Measurements from ENCODE around the gene VPS39. TPM values are rescaled to one million over a fixed set of nuclear protein-coding genes. Genes with fewer than 3 reads are reported as not detected.

The VPS39 gene
- total RNA-seq, 1 donor from 2014 or later = 58.0 TPM

DNA sequence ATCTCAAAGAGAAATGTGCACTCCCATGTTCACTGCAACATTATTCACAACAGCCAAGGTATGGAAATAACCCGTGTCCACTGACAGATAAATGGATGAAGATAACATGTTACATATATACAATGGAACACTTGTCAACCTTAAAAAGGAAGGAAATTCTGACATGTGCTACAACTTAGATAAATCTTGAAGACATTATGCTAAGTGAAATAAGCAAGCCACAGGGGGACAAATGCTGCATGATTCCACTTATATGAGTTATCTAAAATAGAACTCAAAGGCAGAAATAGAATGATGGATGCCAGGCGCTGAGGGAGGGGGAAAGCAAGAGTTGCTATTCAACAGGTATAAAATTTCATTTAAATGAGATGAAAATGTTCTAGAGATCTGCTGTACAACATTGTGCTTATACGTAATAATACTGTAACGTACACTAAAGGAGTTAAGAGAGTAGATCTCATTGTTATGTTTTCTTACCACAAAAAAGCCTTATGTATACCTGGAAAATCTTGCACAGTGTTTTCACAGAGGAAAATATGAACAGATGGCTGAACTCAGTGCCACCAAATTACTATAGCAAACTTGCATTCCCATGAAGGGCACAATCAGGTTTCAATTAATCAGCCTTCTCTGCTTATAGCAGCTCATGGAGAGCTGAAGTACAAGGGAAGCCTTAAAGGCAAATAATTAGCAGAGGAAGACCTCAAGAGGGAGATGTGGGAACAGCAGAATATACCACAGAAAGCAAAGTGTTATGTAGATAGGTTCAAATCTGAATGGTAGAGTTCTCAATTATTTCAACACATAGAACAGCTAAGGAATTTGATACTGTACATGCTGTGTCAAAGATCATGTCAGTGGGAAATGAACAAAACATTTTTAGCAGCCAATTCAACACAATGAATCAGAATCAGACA lies 8.1 kb upstream of the VPS39 start:
- no peak for DNase-seq
- Mint-ChIP-seq H3K9me3 (no peaks in the 10 kb centered on the region), H3K27ac (peak overlapping the region; percentile 16), H3K36me3 (ENCODE audit: low read depth) (peaks cover 41% of the 10 kb centered on the region), H3K27me3 (no peaks in the 10 kb centered on the region), H3K4me1 (peaks cover 7% of the 10 kb centered on the region), H3K4me3 (no peak overlapping the region)
- intact Hi-C loops (cut with micrococcal nuclease) = no loop called here

DNA sequence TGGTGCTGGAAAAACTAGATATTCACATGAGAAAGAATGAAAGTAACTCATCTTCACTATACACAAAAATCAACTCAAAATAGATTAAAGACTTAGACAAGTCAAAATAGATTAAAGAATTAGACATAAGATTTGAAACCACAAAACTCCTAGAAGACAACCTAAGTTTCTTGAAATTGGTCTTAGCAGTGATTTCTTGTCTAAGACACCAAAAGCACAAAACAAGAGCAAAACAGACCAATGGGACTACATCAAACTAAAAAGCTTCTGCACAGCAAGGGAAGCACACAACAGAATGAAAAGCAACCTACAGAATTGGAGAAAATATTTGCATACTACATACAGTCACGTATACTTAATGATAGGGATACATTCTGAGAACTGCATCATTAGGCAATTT lies 6.5 kb upstream of the VPS39 start:
- intact Hi-C loops (cut with micrococcal nuclease) = no loop called here
- Mint-ChIP-seq H3K36me3 (ENCODE audit: low read depth) (peaks cover 45% of the 10 kb centered on the region), H3K4me1 (peaks cover 7% of the 10 kb centered on the region), H3K27ac (no peak overlapping the region), H3K27me3 (no peaks in the 10 kb centered on the region), H3K4me3 (no peak overlapping the region), H3K9me3 (no peaks in the 10 kb centered on the region)
- DNase-seq = no peak

DNA sequence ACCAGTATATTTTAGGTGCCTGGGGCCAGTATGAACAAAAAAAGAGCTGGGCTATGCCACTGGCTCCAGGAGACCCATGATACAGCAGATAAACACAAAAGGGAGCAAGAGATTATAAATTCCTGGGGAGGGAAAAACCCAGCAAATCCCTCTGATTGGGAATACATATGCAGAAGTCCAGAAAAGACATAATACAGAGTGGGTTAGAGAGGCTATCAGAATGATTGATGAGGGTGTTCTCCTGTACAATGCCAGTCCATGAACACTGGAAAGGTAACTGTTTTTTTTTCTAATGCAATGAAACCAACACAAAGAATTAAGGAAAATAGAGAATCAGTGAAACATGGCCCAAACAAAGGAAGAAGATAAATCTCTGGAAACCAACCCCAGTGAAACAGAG lies 5.4 kb upstream of the VPS39 start:
- Mint-ChIP-seq H3K36me3 (ENCODE audit: low read depth) (peaks cover 41% of the 10 kb centered on the region), H3K27me3 (no peaks in the 10 kb centered on the region), H3K27ac (no peak overlapping the region), H3K9me3 (no peaks in the 10 kb centered on the region), H3K4me1 (peaks cover 9% of the 10 kb centered on the region), H3K4me3 (no peak overlapping the region)
- intact Hi-C loops (cut with micrococcal nuclease) = no loop called here
- no peak for DNase-seq

DNA sequence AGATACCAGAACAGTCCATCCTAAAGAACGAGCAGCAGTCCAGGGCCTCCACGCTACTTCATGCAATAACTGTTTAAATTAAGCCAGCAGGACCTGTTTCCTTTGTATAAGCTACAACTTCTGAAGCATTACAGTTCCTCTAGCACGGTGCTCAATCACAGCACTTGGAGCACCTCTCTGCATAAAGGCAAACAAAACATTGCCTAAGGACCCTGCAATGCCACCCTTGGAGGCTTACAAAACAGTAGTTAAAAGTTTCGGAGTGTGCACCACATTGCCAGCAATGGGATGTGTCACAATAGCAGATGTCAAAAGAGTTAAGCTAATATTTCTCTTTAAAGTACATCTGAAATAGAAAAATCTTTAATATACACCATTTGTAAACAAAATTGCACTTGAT lies 2.6 kb upstream of the VPS39 start:
- H3K36me3 Mint-ChIP-seq (ENCODE audit: low read depth) = peaks cover 39% of the 10 kb centered on the region
- no peak overlapping the region for H3K4me3 Mint-ChIP-seq
- no peak overlapping the region for H3K27ac Mint-ChIP-seq
- no peaks in the 10 kb centered on the region for H3K27me3 Mint-ChIP-seq
- intact Hi-C loops (cut with micrococcal nuclease) = no loop called here
- peaks cover 26% of the 10 kb centered on the region for H3K4me1 Mint-ChIP-seq
- DNase-seq = no peak
- no peaks in the 10 kb centered on the region for H3K9me3 Mint-ChIP-seq

DNA sequence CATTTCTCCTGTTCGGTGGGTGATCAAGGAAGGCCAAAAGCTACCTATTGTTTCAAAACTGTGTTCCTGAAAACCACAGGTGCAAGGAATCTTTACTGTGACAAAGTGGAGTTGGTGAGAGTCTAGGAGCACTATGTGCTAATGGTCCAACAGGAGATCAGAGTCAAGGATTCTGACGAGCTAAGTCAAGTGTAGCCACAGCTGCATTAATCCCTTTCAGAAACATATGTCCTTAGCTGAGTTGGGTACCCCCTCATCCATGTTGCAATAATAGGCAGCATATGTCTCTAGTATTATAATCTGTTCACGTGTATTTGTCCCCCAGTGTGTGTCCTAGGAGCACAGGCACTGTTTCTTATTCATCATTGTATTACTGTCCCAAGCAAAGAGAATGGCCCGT lies 1.7 kb downstream of the VPS39 start:
- no peaks in the 10 kb centered on the region for H3K27me3 Mint-ChIP-seq
- peak overlapping the region; percentile 3 for H3K27ac Mint-ChIP-seq
- intact Hi-C loops (cut with micrococcal nuclease) = loop anchor here (10.0 kb wide), 1 partner anchor 288 kb away; the partner anchor contains the start of genes SNAP23 and ZNF106
- no peak for DNase-seq
- peaks cover 32% of the 10 kb centered on the region for H3K4me1 Mint-ChIP-seq
- H3K36me3 Mint-ChIP-seq (ENCODE audit: low read depth) = peaks cover 43% of the 10 kb centered on the region
- peak overlapping the region; percentile 98 for H3K4me3 Mint-ChIP-seq
- H3K9me3 Mint-ChIP-seq = no peaks in the 10 kb centered on the region

DNA sequence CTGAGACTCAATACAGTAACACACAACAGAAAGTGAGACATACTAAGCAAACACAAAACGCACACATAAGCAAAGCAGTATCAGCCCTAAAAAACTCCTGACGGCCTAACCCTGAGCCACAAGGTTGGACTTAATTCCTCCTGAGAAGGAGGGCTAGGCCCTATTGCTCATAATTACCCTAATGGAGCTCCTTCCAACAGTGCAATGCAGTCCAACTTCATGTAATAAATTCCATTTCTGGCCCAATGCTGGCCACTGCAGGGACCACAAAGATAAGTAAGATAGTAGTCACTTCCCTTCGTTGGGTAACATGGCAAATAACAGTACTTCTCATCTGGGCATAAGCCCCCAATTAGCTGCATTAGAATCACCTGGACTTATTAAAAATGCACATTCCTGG lies 4.2 kb downstream of the VPS39 start:
- H3K27me3 Mint-ChIP-seq = no peaks in the 10 kb centered on the region
- no peaks in the 10 kb centered on the region for H3K9me3 Mint-ChIP-seq
- intact Hi-C loops (cut with micrococcal nuclease) = loop anchor here (10.0 kb wide), 1 partner anchor 291 kb away; the partner anchor contains the start of genes SNAP23 and ZNF106
- H3K4me3 Mint-ChIP-seq = no peak overlapping the region
- peaks cover 35% of the 10 kb centered on the region for H3K36me3 Mint-ChIP-seq (ENCODE audit: low read depth)
- H3K27ac Mint-ChIP-seq = no peak overlapping the region
- peaks cover 30% of the 10 kb centered on the region for H3K4me1 Mint-ChIP-seq
- no peak for DNase-seq

DNA sequence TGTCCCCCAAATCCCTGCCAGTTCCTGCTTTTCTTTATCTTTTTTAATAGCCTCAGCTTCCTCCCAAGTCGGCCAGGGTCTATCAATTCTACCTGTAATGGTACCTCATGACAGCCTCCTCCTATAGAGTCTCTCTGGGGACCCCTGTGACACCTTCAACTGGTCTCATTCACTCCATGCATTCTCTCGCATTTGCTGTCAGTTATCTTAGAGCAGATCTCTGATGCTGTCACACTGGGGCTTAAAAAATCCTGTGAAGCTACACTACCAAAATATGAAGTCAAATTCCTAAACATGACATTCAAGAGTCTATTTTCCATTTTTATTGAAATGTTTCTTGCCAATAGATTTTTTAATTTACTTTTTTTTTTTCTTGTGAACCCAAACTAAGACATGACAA lies 5.5 kb downstream of the VPS39 start:
- H3K27ac Mint-ChIP-seq = no peak overlapping the region
- intact Hi-C loops (cut with micrococcal nuclease) = loop anchor here (10.0 kb wide), 1 partner anchor 292 kb away; the partner anchor contains the start of genes SNAP23 and ZNF106
- H3K4me1 Mint-ChIP-seq = peaks cover 28% of the 10 kb centered on the region
- no peak for DNase-seq
- no peaks in the 10 kb centered on the region for H3K9me3 Mint-ChIP-seq
- H3K36me3 Mint-ChIP-seq (ENCODE audit: low read depth) = peaks cover 37% of the 10 kb centered on the region
- H3K27me3 Mint-ChIP-seq = no peaks in the 10 kb centered on the region
- no peak overlapping the region for H3K4me3 Mint-ChIP-seq

DNA sequence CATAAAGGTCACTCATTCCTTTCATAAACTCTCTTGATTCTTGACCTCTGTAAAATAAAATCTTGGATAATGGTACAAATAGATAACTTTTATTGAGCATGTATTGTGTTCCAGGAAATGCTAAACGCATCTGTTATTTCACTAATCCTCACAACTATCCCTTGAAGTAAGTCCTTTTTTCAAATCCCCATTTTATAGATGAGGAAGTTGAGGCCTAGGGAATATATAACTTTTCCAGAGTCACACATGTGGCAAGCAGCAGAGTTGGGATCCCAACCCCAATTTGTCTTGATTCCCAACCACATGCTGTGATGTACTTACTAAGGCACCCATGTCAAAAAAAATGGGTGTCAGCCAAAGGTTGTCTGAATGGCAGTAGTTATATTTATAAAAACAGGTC lies 6.3 kb downstream of the VPS39 start:
- Mint-ChIP-seq H3K36me3 (ENCODE audit: low read depth) (peaks cover 42% of the 10 kb centered on the region), H3K4me1 (peaks cover 20% of the 10 kb centered on the region), H3K4me3 (no peak overlapping the region), H3K27me3 (no peaks in the 10 kb centered on the region), H3K27ac (no peak overlapping the region), H3K9me3 (no peaks in the 10 kb centered on the region)
- intact Hi-C loops (cut with micrococcal nuclease) = loop anchor here (10.0 kb wide), 1 partner anchor 293 kb away; the partner anchor contains the start of genes SNAP23 and ZNF106
- no peak for DNase-seq

DNA sequence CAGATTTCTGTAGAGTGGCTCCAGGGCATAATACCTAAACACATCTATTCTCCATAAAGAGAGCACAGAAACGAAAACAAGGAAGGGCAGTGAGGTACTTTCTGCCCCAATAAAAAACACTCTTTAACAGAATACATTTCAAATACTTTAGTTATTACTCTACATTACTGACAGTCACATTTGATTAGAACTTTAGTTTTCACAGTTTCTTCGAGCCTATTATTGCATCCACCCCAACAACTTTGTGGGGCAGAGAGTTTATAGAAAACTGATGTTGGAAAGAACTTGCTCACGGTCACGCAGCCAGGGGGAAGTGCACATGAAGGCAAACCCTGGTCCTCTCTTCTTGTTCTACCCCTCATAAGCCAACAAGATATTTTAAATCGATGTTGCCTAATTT lies 9.0 kb downstream of the VPS39 start:
- intact Hi-C loops (cut with micrococcal nuclease) = no loop called here
- peaks cover 11% of the 10 kb centered on the region for H3K4me1 Mint-ChIP-seq
- no peaks in the 10 kb centered on the region for H3K9me3 Mint-ChIP-seq
- H3K27me3 Mint-ChIP-seq = no peaks in the 10 kb centered on the region
- no peak overlapping the region for H3K4me3 Mint-ChIP-seq
- DNase-seq = no peak
- peaks cover 45% of the 10 kb centered on the region for H3K36me3 Mint-ChIP-seq (ENCODE audit: low read depth)
- no peak overlapping the region for H3K27ac Mint-ChIP-seq

DNA sequence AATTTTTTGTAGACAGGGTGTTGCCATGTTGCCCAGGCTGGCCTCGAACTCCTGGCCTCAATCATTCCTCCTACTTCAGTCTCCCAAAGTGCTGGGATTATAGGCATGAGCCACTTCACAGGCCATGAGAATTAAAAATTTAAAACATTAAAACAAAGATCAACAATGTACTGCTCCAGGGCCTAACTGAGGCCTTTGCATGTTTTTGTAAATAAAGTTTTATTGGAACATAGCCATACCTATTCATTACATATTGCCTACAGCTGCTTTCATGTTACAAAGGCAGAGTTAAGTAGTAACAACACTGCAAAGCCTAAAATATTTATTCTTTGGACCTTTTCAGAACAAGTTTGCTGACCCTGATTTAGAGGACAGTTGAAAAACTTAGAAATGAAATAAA lies 9.6 kb downstream of the VPS39 start:
- H3K4me3 Mint-ChIP-seq = no peak overlapping the region
- intact Hi-C loops (cut with micrococcal nuclease) = no loop called here
- no peaks in the 10 kb centered on the region for H3K9me3 Mint-ChIP-seq
- H3K27me3 Mint-ChIP-seq = no peaks in the 10 kb centered on the region
- no peak for DNase-seq
- no peak overlapping the region for H3K27ac Mint-ChIP-seq
- peaks cover 13% of the 10 kb centered on the region for H3K4me1 Mint-ChIP-seq
- H3K36me3 Mint-ChIP-seq (ENCODE audit: low read depth) = peaks cover 43% of the 10 kb centered on the region

DNA sequence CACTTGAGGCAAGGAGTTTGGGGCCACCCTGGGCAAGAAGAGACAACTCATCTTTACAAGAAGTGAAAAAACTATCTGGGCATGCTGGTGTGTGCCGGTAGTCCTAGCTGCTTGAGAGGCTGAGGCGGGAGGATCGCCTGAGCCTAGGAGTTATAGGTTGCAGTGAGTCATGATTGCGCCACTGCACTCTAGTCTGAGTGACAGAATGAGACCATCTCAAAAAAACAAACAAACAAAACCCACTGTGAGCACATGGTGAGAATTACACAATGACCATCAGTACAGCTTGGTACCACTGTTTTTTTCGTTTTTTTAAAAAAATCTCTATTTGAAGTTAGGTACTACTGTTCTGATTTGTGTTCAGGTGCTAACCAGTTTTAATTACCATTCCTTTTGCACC lies 13.6 kb downstream of the VPS39 start:
- Mint-ChIP-seq H3K4me3 (no peak overlapping the region), H3K4me1 (peaks cover 35% of the 10 kb centered on the region), H3K9me3 (no peaks in the 10 kb centered on the region), H3K27ac (peak overlapping the region; percentile 76), H3K27me3 (no peaks in the 10 kb centered on the region), H3K36me3 (ENCODE audit: low read depth) (peaks cover 53% of the 10 kb centered on the region)
- intact Hi-C loops (cut with micrococcal nuclease) = loop anchor here (5.0 kb wide), 2 partner anchors 87 to 222 kb away; partner anchors contain the start of gene EHD4
- DNase-seq = no peak

DNA sequence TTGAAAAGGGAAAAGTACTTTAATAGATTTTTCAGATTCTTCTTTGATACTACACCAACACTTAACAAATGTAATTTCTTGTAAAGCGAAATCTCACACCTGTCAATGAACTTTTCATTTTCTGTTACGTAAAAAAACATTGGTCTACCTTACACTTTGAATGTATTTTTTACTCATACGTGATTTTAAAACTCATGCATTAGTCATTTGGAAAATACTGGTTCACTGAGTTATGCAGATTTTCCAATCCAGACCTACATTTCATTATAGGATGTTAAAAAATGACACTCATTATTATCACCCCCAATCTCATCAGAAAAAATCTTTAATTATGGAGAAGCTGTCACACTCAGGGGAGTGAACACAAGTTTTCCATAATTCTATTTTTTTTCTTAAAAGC lies 14.7 kb downstream of the VPS39 start:
- H3K4me3 Mint-ChIP-seq = peak overlapping the region; percentile 53
- no peak for DNase-seq
- intact Hi-C loops (cut with micrococcal nuclease) = loop anchor here (1.0 to 5.0 kb wide), 3 partner anchors 15 to 221 kb away; partner anchors contain the start of genes EHD4 and VPS39
- H3K4me1 Mint-ChIP-seq = peaks cover 38% of the 10 kb centered on the region
- no peaks in the 10 kb centered on the region for H3K27me3 Mint-ChIP-seq
- H3K36me3 Mint-ChIP-seq (ENCODE audit: low read depth) = peaks cover 55% of the 10 kb centered on the region
- no peaks in the 10 kb centered on the region for H3K9me3 Mint-ChIP-seq
- H3K27ac Mint-ChIP-seq = peak overlapping the region; percentile 79

DNA sequence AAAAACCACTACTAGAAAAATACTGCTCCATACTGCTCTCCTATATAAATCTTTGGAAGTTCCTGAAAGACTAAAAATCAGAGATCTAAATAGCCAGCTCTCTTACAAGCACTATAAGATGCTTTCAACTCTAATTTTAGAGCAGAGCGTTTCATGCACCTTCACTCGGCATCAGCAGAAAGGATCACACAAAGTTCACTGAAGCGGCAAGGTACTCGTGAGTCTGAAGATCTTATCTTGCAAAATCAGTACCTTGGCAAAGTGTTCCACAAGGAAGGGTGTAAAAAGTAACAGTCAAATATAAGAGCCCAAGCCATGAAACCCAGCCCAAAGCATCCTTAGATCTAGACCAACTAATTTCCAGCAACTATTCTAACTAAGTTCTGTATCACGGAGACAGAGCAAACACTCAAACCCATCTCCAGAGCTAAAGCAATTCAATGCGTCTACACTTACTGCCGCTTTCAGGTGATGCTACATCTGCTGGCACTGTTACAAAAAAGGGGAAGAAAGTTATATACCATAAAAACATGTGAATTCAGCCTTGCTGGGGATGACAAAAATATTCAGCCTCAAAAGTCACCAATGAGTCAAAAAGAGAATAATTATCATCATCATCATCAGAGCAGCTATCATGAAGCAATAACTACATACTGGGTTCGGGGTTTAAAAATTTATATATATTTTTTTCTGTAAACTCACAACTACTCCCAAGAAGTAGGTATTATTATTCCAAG lies 16.3 kb downstream of the VPS39 start:
- H3K27me3 Mint-ChIP-seq = no peaks in the 10 kb centered on the region
- no peak overlapping the region for H3K4me3 Mint-ChIP-seq
- H3K4me1 Mint-ChIP-seq = peaks cover 38% of the 10 kb centered on the region
- H3K36me3 Mint-ChIP-seq (ENCODE audit: low read depth) = peaks cover 57% of the 10 kb centered on the region
- H3K9me3 Mint-ChIP-seq = no peaks in the 10 kb centered on the region
- no peak for DNase-seq
- peak overlapping the region; percentile 36 for H3K27ac Mint-ChIP-seq
- intact Hi-C loops (cut with micrococcal nuclease) = loop anchor here (5.0 kb wide), 2 partner anchors 84 to 219 kb away; partner anchors contain the start of gene EHD4

DNA sequence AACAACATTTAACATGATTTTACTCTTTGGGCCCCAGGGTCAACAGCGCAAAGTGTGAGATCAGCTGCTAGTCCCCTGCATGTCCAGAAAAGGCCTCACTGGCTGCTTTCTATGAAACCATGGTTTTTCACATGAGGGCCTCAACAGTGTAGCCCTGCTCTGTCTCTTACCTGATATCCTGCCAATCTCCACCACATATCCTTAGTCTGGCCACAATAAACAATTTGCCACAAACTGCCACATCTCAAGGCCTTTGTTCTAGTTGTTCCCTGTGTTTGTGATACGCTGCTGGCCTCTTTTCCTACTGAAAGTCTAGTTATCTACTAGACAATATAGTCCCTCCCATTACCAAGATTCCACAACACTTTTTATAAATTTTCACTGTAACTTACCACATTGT lies 17.7 kb downstream of the VPS39 start:
- Mint-ChIP-seq H3K36me3 (ENCODE audit: low read depth) (peaks cover 56% of the 10 kb centered on the region), H3K4me1 (peaks cover 34% of the 10 kb centered on the region), H3K4me3 (no peak overlapping the region), H3K27ac (peak overlapping the region; percentile 31), H3K9me3 (no peaks in the 10 kb centered on the region), H3K27me3 (no peaks in the 10 kb centered on the region)
- no peak for DNase-seq
- intact Hi-C loops (cut with micrococcal nuclease) = loop anchor here (5.0 kb wide), 2 partner anchors 83 to 218 kb away; partner anchors contain the start of gene EHD4

All from activated CD4-positive, alpha-beta T cell treated with anti-CD3 and anti-CD28 coated beads, Interleukin-2, amount 10 ng/mL, durations not matched to agents 24 days and 14 days (primary cell).